ENCODE results near the gene RGS17. TPM values are rescaled to one million over a fixed set of nuclear protein-coding genes. Genes with fewer than 3 reads are reported as not detected.
"Not testable (repeated sequence)": the region's sequence is repeated elsewhere in the genome, so short reads cannot be mapped to it uniquely, and the experiment has no call there.

The RGS17 gene
- total RNA-seq, 1 donor from 2014 or later: under 0.01 TPM

DNA sequence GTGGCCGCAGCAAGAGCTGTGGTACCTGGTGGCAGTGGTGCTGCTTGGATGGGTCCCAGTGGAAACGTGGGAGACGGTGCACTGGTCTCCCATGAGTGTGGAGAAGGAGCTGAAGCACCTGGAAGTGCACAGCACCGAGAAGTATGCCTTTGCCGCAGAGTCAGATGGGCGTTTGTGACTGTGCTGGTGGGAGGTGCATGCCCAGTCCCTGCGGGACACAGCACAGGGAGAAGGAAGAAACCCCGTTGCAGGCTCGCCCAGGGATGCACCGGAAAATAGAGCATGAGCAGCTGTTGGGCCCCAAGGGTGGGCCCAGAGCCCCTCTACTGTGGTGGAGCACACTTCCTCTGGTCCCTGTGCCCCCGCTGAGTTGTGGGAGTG is 19.3 kb upstream of the RGS17 start:
- Histone ChIP-seq H3K27me3 (ENCODE audit: control insufficient read depth in 3 of 3, insufficient read depth in 3 of 3, low read length in 3 of 3) (peaks cover 0 to 3% (median 0%) of the 10 kb centered on the region in 3 donors), H3K4me3 (ENCODE audit: low read length in 3 of 3) (peak overlapping the region in 1 of 3 donors; percentile 48), H3K9me3 (ENCODE audit: control insufficient read depth in 3 of 3, low read length in 3 of 3) (no peaks in the 10 kb centered on the region), H3K9ac (ENCODE audit: low read depth in 1 of 3, low read length in 3 of 3) (no peak overlapping the region), H3K27ac (ENCODE audit: low read depth, low read length) (no peak overlapping the region), H3K4me1 (ENCODE audit: control insufficient read depth in 3 of 3, insufficient read depth in 3 of 3, low read length in 3 of 3) (no peaks in the 10 kb centered on the region), H3K36me3 (ENCODE audit: control insufficient read depth in 3 of 3, insufficient read depth in 3 of 3, low read length in 3 of 3) (no peaks in the 10 kb centered on the region)

DNA sequence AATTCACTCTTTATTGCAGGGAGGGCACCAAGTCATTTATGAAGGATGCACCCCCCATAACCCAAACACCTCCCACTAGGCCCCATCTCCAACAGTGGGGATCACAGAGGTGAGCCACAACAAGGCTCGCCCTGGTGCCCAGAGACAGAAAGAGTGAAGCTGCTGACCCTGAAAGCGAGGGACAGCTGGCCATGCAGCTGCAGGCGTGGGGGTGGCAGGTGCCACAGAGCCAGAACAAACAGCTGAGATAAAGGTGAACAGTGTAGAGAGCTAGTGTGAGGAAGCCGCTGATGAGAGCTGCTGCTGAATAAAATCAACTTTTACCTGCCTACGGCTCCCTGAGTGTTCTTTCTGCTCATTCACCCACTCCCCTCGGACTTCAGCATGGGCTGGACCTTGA is 18.8 kb upstream of the RGS17 start:
- Histone ChIP-seq H3K9me3 (ENCODE audit: control insufficient read depth in 3 of 3, low read length in 3 of 3) (no peaks in the 10 kb centered on the region), H3K27ac (ENCODE audit: low read depth, low read length) (no peak overlapping the region), H3K36me3 (ENCODE audit: control insufficient read depth in 3 of 3, insufficient read depth in 3 of 3, low read length in 3 of 3) (no peaks in the 10 kb centered on the region), H3K4me3 (ENCODE audit: low read length in 3 of 3) (no peak overlapping the region), H3K27me3 (ENCODE audit: control insufficient read depth in 3 of 3, insufficient read depth in 3 of 3, low read length in 3 of 3) (peaks cover 0 to 3% (median 0%) of the 10 kb centered on the region in 3 donors), H3K4me1 (ENCODE audit: control insufficient read depth in 3 of 3, insufficient read depth in 3 of 3, low read length in 3 of 3) (no peaks in the 10 kb centered on the region), H3K9ac (ENCODE audit: low read depth in 1 of 3, low read length in 3 of 3) (no peak overlapping the region)

DNA sequence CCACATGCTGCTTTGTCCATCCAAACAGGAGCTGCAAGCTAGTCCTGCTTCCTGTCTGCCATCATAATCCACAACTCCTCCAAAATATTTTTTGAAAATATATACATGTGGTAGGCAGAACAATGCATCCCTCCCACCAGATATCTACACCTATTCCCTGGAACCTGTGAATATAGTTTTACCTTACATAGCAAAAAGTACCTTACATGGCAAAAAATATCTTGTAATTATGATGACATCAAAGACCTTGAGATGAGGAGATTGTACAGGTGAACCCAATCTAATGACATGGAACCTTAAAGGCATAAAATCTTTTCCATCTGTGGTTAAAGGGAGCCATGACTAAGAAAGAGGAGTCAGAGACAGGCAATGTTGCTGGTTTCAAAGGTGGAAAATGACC is 15.3 kb upstream of the RGS17 start:
- no peak overlapping the region for H3K27ac ChIP-seq (ENCODE audit: low read depth, low read length)
- H3K9me3 ChIP-seq (ENCODE audit: control insufficient read depth in 3 of 3, low read length in 3 of 3): no peaks in the 10 kb centered on the region
- H3K4me3 ChIP-seq (ENCODE audit: low read length in 3 of 3): no peak overlapping the region
- H3K9ac ChIP-seq (ENCODE audit: low read depth in 1 of 3, low read length in 3 of 3): no peak overlapping the region
- peaks cover 0 to 3% (median 0%) of the 10 kb centered on the region in 3 donors for H3K27me3 ChIP-seq (ENCODE audit: control insufficient read depth in 3 of 3, insufficient read depth in 3 of 3, low read length in 3 of 3)
- no peaks in the 10 kb centered on the region for H3K4me1 ChIP-seq (ENCODE audit: control insufficient read depth in 3 of 3, insufficient read depth in 3 of 3, low read length in 3 of 3)
- H3K36me3 ChIP-seq (ENCODE audit: control insufficient read depth in 3 of 3, insufficient read depth in 3 of 3, low read length in 3 of 3): no peaks in the 10 kb centered on the region

DNA sequence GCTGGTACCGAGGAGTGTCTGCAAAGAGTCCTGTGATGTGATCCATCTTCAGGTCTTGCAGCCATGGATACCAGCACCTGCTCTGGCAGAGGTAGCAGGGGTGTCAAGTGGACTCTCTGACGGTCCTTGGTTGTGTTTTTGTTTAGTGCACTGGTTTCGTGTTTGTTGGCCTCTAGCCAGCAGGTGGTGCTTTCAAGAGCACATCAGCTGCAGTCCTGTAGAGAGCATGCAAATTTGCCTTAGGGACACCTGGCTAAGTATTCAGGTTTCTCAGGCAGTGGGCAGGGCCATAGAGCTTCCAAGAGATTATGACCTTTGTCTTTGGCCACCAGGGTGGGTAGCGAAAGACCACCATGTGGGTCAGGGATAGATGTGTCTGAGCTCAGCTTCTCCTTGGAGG is 14.5 kb upstream of the RGS17 start:
- H3K9me3 ChIP-seq (ENCODE audit: control insufficient read depth in 3 of 3, low read length in 3 of 3): no peaks in the 10 kb centered on the region

DNA sequence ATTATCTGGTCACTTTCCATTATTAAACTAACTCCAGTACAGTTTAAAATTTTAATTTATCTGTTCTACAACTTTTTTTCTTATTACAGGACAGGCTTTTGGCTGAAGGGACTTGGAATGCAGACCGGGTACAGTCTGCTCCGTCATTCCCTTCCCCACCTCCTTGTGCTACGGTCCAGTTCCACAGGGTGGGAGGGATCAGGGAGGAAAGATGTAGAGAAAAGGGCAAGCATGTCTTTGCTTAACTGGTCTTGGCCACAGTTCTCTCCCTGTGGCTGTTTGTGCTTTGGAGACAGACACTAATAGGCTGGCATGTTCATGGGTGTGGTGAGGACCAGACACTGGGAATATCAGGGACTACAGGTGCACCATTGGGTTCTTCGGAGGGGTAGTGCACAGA is 12.1 kb upstream of the RGS17 start:
- H3K4me3 ChIP-seq (ENCODE audit: low read length in 3 of 3): no peak overlapping the region
- H3K27me3 ChIP-seq (ENCODE audit: control insufficient read depth in 3 of 3, insufficient read depth in 3 of 3, low read length in 3 of 3): peaks cover 0 to 3% (median 0%) of the 10 kb centered on the region in 3 donors
- no peaks in the 10 kb centered on the region for H3K9me3 ChIP-seq (ENCODE audit: control insufficient read depth in 3 of 3, low read length in 3 of 3)

More for the DNA sequence above, 14.5 kb upstream of the RGS17 start:
- no peak overlapping the region for H3K4me3 ChIP-seq (ENCODE audit: low read length in 3 of 3)
- no peak overlapping the region for H3K27ac ChIP-seq (ENCODE audit: low read depth, low read length)
- H3K9ac ChIP-seq (ENCODE audit: low read depth in 1 of 3, low read length in 3 of 3): no peak overlapping the region
- H3K27me3 ChIP-seq (ENCODE audit: control insufficient read depth in 3 of 3, insufficient read depth in 3 of 3, low read length in 3 of 3): peaks cover 0 to 3% (median 0%) of the 10 kb centered on the region in 3 donors
- no peaks in the 10 kb centered on the region for H3K4me1 ChIP-seq (ENCODE audit: control insufficient read depth in 3 of 3, insufficient read depth in 3 of 3, low read length in 3 of 3)
- no peaks in the 10 kb centered on the region for H3K36me3 ChIP-seq (ENCODE audit: control insufficient read depth in 3 of 3, insufficient read depth in 3 of 3, low read length in 3 of 3)

DNA sequence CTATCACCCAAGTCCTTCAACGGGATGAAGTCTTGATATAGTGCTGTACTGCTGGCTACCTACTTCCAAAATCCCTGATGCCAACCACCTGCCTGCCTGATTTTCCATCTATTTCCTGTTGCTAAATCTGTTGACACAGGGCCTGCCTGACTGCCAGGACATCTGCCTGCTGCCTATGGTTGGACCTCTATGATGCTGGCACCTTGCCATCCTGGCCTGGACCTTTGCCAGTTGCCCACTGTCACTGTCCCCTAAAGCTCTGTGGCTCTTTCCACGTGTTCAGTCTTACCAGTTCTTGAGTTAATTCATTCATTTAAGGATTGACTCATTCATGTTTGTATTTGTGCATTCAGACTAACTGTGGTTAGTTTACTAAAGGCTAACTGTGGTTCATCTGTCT is 9.2 kb upstream of the RGS17 start:
- Histone ChIP-seq H3K9me3 (ENCODE audit: control insufficient read depth in 3 of 3, low read length in 3 of 3) (no peaks in the 10 kb centered on the region), H3K4me1 (ENCODE audit: control insufficient read depth in 3 of 3, insufficient read depth in 3 of 3, low read length in 3 of 3) (no peaks in the 10 kb centered on the region), H3K27ac (ENCODE audit: low read depth, low read length) (no peak overlapping the region), H3K9ac (ENCODE audit: low read depth in 1 of 3, low read length in 3 of 3) (no peak overlapping the region), H3K27me3 (ENCODE audit: control insufficient read depth in 3 of 3, insufficient read depth in 3 of 3, low read length in 3 of 3) (no peaks in the 10 kb centered on the region), H3K36me3 (ENCODE audit: control insufficient read depth in 3 of 3, insufficient read depth in 3 of 3, low read length in 3 of 3) (no peaks in the 10 kb centered on the region), H3K4me3 (ENCODE audit: low read length in 3 of 3) (no peak overlapping the region)

More for the DNA sequence above, 12.1 kb upstream of the RGS17 start:
- Histone ChIP-seq H3K9ac (ENCODE audit: low read depth in 1 of 3, low read length in 3 of 3) (no peak overlapping the region), H3K27ac (ENCODE audit: low read depth, low read length) (no peak overlapping the region), H3K4me1 (ENCODE audit: control insufficient read depth in 3 of 3, insufficient read depth in 3 of 3, low read length in 3 of 3) (no peaks in the 10 kb centered on the region), H3K36me3 (ENCODE audit: control insufficient read depth in 3 of 3, insufficient read depth in 3 of 3, low read length in 3 of 3) (no peaks in the 10 kb centered on the region)

DNA sequence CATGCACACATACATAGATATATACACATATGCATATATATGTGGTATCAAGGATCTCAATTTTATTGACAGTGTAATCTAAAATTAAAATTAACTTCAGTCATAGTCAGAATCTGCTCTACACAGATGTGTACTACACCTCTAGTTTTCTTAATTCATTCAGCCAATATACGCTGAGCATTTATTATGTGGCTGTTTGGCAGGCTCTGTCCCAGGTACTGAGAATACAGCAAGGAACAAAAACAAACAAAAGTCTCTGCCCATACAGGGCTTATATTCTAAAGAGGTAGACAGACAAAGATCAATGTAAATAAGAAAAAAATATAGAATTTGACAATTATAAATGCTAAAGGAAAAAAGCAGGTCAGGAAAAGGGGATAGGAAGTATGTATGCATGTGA is 7.8 kb upstream of the RGS17 start:
- H3K36me3 ChIP-seq (ENCODE audit: control insufficient read depth in 3 of 3, insufficient read depth in 3 of 3, low read length in 3 of 3): no peaks in the 10 kb centered on the region
- H3K9ac ChIP-seq (ENCODE audit: low read depth in 1 of 3, low read length in 3 of 3): no peak overlapping the region
- H3K4me3 ChIP-seq (ENCODE audit: low read length in 3 of 3): no peak overlapping the region
- H3K9me3 ChIP-seq (ENCODE audit: control insufficient read depth in 3 of 3, low read length in 3 of 3): no peaks in the 10 kb centered on the region
- H3K27me3 ChIP-seq (ENCODE audit: control insufficient read depth in 3 of 3, insufficient read depth in 3 of 3, low read length in 3 of 3): no peaks in the 10 kb centered on the region
- H3K27ac ChIP-seq (ENCODE audit: low read depth, low read length): no peak overlapping the region
- H3K4me1 ChIP-seq (ENCODE audit: control insufficient read depth in 3 of 3, insufficient read depth in 3 of 3, low read length in 3 of 3): no peaks in the 10 kb centered on the region

DNA sequence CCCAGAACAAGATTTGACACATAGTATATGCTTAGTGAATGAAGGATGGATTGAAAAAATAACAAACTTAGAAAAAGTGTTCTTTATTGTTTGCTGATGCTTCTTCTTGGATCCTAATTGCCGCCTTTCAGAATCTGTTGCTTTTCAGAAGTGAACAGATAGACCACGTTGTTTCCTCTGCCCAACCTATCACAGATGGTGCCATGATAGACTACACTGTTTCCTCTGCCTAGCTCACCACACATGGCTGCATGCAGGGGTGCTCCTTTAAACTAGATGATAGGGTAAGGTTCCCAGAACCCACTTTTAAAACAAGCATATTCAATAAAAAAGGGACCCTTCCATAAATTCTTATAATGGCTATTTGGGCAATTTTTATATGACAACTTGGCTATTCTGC is 4.6 kb upstream of the RGS17 start:
- Histone ChIP-seq H3K4me1 (ENCODE audit: control insufficient read depth in 3 of 3, insufficient read depth in 3 of 3, low read length in 3 of 3) (peaks cover under 1 to 6% (median under 1%) of the 10 kb centered on the region in 3 donors), H3K9ac (ENCODE audit: low read depth in 1 of 3, low read length in 3 of 3) (no peak overlapping the region), H3K4me3 (ENCODE audit: low read length in 3 of 3) (no peak overlapping the region), H3K9me3 (ENCODE audit: control insufficient read depth in 3 of 3, low read length in 3 of 3) (no peaks in the 10 kb centered on the region), H3K27me3 (ENCODE audit: control insufficient read depth in 3 of 3, insufficient read depth in 3 of 3, low read length in 3 of 3) (no peaks in the 10 kb centered on the region), H3K36me3 (ENCODE audit: control insufficient read depth in 3 of 3, insufficient read depth in 3 of 3, low read length in 3 of 3) (no peaks in the 10 kb centered on the region), H3K27ac (ENCODE audit: low read depth, low read length) (no peak overlapping the region)

DNA sequence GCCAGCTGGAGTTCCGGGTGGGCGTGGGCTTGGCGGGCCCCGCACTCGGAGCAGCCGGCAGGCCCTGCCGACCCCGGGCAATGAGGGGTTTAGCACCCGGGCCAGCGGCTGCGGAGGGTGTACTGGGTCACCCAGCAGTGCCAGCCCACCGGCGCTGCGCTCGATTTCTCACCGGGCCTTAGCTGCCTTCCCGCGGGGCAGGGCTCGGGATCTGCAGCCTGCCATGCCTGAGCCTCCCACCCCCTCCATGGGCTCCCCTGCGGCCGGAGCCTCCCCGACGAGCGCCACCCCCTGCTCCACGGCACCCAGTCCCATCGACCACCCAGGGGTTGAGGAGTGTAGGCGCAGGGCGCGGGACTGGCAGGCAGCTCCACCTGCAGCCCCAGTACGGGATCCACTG is 2.6 kb upstream of the RGS17 start:
- H3K9me3 ChIP-seq (ENCODE audit: control insufficient read depth in 3 of 3, low read length in 3 of 3): not testable (repeated sequence)
- H3K27me3 ChIP-seq (ENCODE audit: control insufficient read depth in 3 of 3, insufficient read depth in 3 of 3, low read length in 3 of 3): peaks cover 10 to 18% (median 14%) of the 10 kb centered on the region in 3 donors

DNA sequence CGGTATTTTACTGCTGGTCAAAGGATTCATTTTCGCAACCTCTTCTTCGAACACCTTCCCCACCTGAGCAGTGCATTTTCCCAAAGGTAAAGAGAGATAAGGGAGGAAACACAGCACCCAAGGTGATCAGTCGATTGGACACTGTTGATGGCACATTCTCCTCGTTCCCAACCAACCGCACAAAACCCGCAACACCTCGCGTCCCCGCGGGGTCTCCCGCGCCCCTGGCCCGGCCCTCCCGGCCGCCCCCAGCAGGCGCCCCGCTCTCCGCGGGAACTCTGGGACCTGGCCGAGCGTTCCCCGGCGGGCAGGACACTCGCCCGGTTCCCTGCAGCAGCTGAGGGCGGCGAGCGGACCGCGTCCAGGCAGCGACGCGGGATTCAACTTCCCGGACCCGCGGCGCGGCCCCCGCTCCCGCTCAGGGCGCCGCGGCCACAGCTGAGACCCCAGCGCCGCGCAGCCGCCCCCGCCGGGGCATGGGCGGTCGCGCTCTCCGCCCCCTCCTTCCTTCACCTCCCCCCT is 506 bp downstream of the RGS17 start:
- Histone ChIP-seq H3K4me3 (ENCODE audit: low read length in 3 of 3) (peak overlapping the region; percentile 70 to 73 (median 71)), H3K9ac (ENCODE audit: low read depth in 1 of 3, low read length in 3 of 3) (peak overlapping the region; percentile 14 to 57 (median 33)), H3K4me1 (ENCODE audit: control insufficient read depth in 3 of 3, insufficient read depth in 3 of 3, low read length in 3 of 3) (peaks cover 13 to 16% (median 15%) of the 10 kb centered on the region in 3 donors), H3K27me3 (ENCODE audit: control insufficient read depth in 3 of 3, insufficient read depth in 3 of 3, low read length in 3 of 3) (peaks cover 18 to 38% (median 28%) of the 10 kb centered on the region in 3 donors), H3K36me3 (ENCODE audit: control insufficient read depth in 3 of 3, insufficient read depth in 3 of 3, low read length in 3 of 3) (no peaks in the 10 kb centered on the region), H3K27ac (ENCODE audit: low read depth, low read length) (no peak overlapping the region), H3K9me3 (ENCODE audit: control insufficient read depth in 3 of 3, low read length in 3 of 3) (no peaks in the 10 kb centered on the region)

More for the DNA sequence above, 2.6 kb upstream of the RGS17 start:
- not testable (repeated sequence) for H3K36me3 ChIP-seq (ENCODE audit: control insufficient read depth in 3 of 3, insufficient read depth in 3 of 3, low read length in 3 of 3); H3K4me3 ChIP-seq (ENCODE audit: low read length in 3 of 3); H3K9ac ChIP-seq (ENCODE audit: low read depth in 1 of 3, low read length in 3 of 3); H3K27ac ChIP-seq (ENCODE audit: low read depth, low read length)
- peaks cover 13 to 16% (median 15%) of the 10 kb centered on the region in 3 donors for H3K4me1 ChIP-seq (ENCODE audit: control insufficient read depth in 3 of 3, insufficient read depth in 3 of 3, low read length in 3 of 3)

Data from skeletal muscle tissue (tissue), 4 donors.